Measurements from ENCODE around the gene DOCK1. TPM values are rescaled to one million over a fixed set of nuclear protein-coding genes. Genes with fewer than 3 reads are reported as not detected.

Gene DOCK1
- total and polyA plus RNA-seq, 3 donors from 2014 or later: 19.0 to 46.2 (median 32.0) TPM

GRCh38 chr10:127013211-127013656, 108.0 kb downstream of the DOCK1 start:
- Histone ChIP-seq H3K4me1 (peaks cover 3% of the 10 kb centered on the region), H3K4me3 (no peak overlapping the region), H3K27ac (no peak overlapping the region), H3K9me3 (no peaks in the 10 kb centered on the region), H3K27me3 (no peaks in the 10 kb centered on the region), H3K36me3 (ENCODE audit: low read depth, missing control alignments) (no peaks in the 10 kb centered on the region)
- 56 to 70% methylated on average over 9 of the region's 9 CpGs for WGBS, 2 donors
- no peak for TF ChIP-seq POLR2A (IDR thresholded peaks at IDR 0.05)
- TF ChIP-seq, protein P1, sequence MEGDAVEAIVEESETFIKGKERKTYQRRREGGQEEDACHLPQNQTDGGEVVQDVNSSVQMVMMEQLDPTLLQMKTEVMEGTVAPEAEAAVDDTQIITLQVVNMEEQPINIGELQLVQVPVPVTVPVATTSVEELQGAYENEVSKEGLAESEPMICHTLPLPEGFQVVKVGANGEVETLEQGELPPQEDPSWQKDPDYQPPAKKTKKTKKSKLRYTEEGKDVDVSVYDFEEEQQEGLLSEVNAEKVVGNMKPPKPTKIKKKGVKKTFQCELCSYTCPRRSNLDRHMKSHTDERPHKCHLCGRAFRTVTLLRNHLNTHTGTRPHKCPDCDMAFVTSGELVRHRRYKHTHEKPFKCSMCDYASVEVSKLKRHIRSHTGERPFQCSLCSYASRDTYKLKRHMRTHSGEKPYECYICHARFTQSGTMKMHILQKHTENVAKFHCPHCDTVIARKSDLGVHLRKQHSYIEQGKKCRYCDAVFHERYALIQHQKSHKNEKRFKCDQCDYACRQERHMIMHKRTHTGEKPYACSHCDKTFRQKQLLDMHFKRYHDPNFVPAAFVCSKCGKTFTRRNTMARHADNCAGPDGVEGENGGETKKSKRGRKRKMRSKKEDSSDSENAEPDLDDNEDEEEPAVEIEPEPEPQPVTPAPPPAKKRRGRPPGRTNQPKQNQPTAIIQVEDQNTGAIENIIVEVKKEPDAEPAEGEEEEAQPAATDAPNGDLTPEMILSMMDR (IDR thresholded peaks at IDR 0.05): no peak
- intact Hi-C loops (cut with DNase I; ENCODE audit: low total_unique reads): no loop called here
- DNase-seq: no peak

GRCh38 chr10:127013691-127014473, 108.7 kb downstream of the DOCK1 start:
- intact Hi-C loops (cut with DNase I; ENCODE audit: low total_unique reads): no loop called here
- Histone ChIP-seq H3K36me3 (ENCODE audit: low read depth, missing control alignments) (no peaks in the 10 kb centered on the region), H3K4me3 (no peak overlapping the region), H3K27ac (no peak overlapping the region), H3K9me3 (no peaks in the 10 kb centered on the region), H3K27me3 (no peaks in the 10 kb centered on the region), H3K4me1 (peaks cover 3% of the 10 kb centered on the region)
- no peak for DNase-seq
- WGBS, 2 donors: 84 to 96% methylated on average over 9 of the region's 9 CpGs
- TF ChIP-seq, protein P1 (IDR thresholded peaks at IDR 0.05): no peak
- TF ChIP-seq POLR2A (IDR thresholded peaks at IDR 0.05): no peak

- no peaks in the 10 kb centered on the region for H3K36me3 ChIP-seq (ENCODE audit: low read depth, missing control alignments)
Measured at GRCh38 chr10:127014671-127015070, 109.4 kb downstream of the DOCK1 start.

GRCh38 chr10:127015373-127015772, 110.1 kb downstream of the DOCK1 start:
- no peak for DNase-seq
- TF ChIP-seq, protein P1 (IDR thresholded peaks at IDR 0.05): no peak
- no peak for TF ChIP-seq POLR2A (IDR thresholded peaks at IDR 0.05)
- H3K27me3 ChIP-seq: no peaks in the 10 kb centered on the region
- WGBS, 2 donors: 91 to 94% methylated on average over 12 of the region's 12 CpGs
- H3K4me1 ChIP-seq: peaks cover 3% of the 10 kb centered on the region
- H3K27ac ChIP-seq: no peak overlapping the region
- no peaks in the 10 kb centered on the region for H3K9me3 ChIP-seq
- no peaks in the 10 kb centered on the region for H3K36me3 ChIP-seq (ENCODE audit: low read depth, missing control alignments)
- no peak overlapping the region for H3K4me3 ChIP-seq
- intact Hi-C loops (cut with DNase I; ENCODE audit: low total_unique reads): no loop called here

More at GRCh38 chr10:127014671-127015070, 109.4 kb downstream of the DOCK1 start:
- TF ChIP-seq, protein P1 (IDR thresholded peaks at IDR 0.05): no peak
- TF ChIP-seq POLR2A (IDR thresholded peaks at IDR 0.05): no peak
- WGBS, 2 donors: 92 to 100% methylated on average over 3 to 4 of the region's 4 CpGs
- intact Hi-C loops (cut with DNase I; ENCODE audit: low total_unique reads): no loop called here
- no peak overlapping the region for H3K4me3 ChIP-seq
- DNase-seq: no peak
- H3K27me3 ChIP-seq: no peaks in the 10 kb centered on the region
- no peak overlapping the region for H3K27ac ChIP-seq
- peaks cover 3% of the 10 kb centered on the region for H3K4me1 ChIP-seq
- H3K9me3 ChIP-seq: no peaks in the 10 kb centered on the region

- peaks cover 3% of the 10 kb centered on the region for H3K4me1 ChIP-seq
- intact Hi-C loops (cut with DNase I; ENCODE audit: low total_unique reads): no loop called here
- H3K4me3 ChIP-seq: no peak overlapping the region
- no peak overlapping the region for H3K27ac ChIP-seq
- no peaks in the 10 kb centered on the region for H3K27me3 ChIP-seq
- DNase-seq: no peak
- H3K36me3 ChIP-seq (ENCODE audit: low read depth, missing control alignments): no peaks in the 10 kb centered on the region
- no peaks in the 10 kb centered on the region for H3K9me3 ChIP-seq
- no peak for TF ChIP-seq POLR2A (IDR thresholded peaks at IDR 0.05)
- TF ChIP-seq, protein P1 (IDR thresholded peaks at IDR 0.05): no peak
- WGBS, 2 donors: 84 to 91% methylated on average over 11 of the region's 11 CpGs
Measured at GRCh38 chr10:127016331-127016730, 111.1 kb downstream of the DOCK1 start.
